Cardiac fibroblast (primary cell): ENCODE data around the gene ELAC2.
"Not testable (repeated sequence)": the region's sequence is repeated elsewhere in the genome, so short reads cannot be mapped to it uniquely, and the experiment has no call there.

Experiments used
- DNase-seq, 2 donors: peaks; one replicate each; pipeline versions ENCODE4 v3.0.0 to v3.0.0-alpha.2; 2010; ENCODE audit warnings: low read depth in 2 of 2
- H3K4me3 ChIP-seq, 2 donors: replicated peaks in 1 of 2; 1 replicate in 1 of 2; 2 replicates in 1 of 2; pipeline ENCODE4 v1.5.1; 2011; ENCODE audit warnings: low read depth in 2 of 2, low read length in 2 of 2, mild to moderate bottlenecking in 2 of 2, moderate library complexity in 1 of 2
- CTCF ChIP-seq: IDR thresholded peaks from one replicate; pipeline ENCODE4 v1.5.1; 2011; ENCODE audit warnings: low read depth, mild to moderate bottlenecking, low read length, inconsistent platforms

ELAC2 gene

GRCh38 chr17:12985431-12986293, 32.2 kb downstream of the ELAC2 start:
- DNase-seq = peak; percentile 46 to 58
- H3K4me3 ChIP-seq = no peak overlapping the region

GRCh38 chr17:12983991-12984884, 33.6 kb downstream of the ELAC2 start:
- peak overlapping the region in 1 of 2 donors; percentile 10 for H3K4me3 ChIP-seq
- peak; percentile 86 to 87 for DNase-seq
- TF ChIP-seq CTCF = no peak

More at GRCh38 chr17:12985431-12986293, 32.2 kb downstream of the ELAC2 start:
- no peak for TF ChIP-seq CTCF

GRCh38 chr17:12982224-12982623, 35.6 kb downstream of the ELAC2 start:
- no peak for DNase-seq
- H3K4me3 ChIP-seq = no peak overlapping the region
- no peak for TF ChIP-seq CTCF

GRCh38 chr17:12979826-12980500, 37.9 kb downstream of the ELAC2 start:
- H3K4me3 ChIP-seq = no peak overlapping the region
- no peak for DNase-seq
- no peak for TF ChIP-seq CTCF

GRCh38 chr17:12979246-12979645, 38.6 kb downstream of the ELAC2 start:
- TF ChIP-seq CTCF = no peak
- no peak for DNase-seq
- H3K4me3 ChIP-seq = no peak overlapping the region

GRCh38 chr17:12978787-12979186, 39.0 kb downstream of the ELAC2 start:
- DNase-seq, H3K4me3 ChIP-seq: not testable (repeated sequence)
